Measurements from ENCODE around the gene KDM1B.

KDM1B gene

GRCh38 chr6:18264923-18265377, 109.7 kb downstream of the KDM1B start:
- H3K27ac Mint-ChIP-seq: peak overlapping the region; percentile 60
- TF ChIP-seq CTCF (IDR thresholded peaks at IDR 0.05): no peak
- H3K27me3 Mint-ChIP-seq (ENCODE audit: low read depth, poor library complexity): no peaks in the 10 kb centered on the region
- no peak for DNase-seq
- peaks cover 24% of the 10 kb centered on the region for H3K36me3 Mint-ChIP-seq (ENCODE audit: low read depth)
- no peaks in the 10 kb centered on the region for H3K9me3 Mint-ChIP-seq
- peak overlapping the region; percentile 88 for H3K4me3 Mint-ChIP-seq
- H3K4me1 Mint-ChIP-seq: peaks cover 51% of the 10 kb centered on the region

- Mint-ChIP-seq H3K36me3 (ENCODE audit: low read depth) (peaks cover 14% of the 10 kb centered on the region), H3K4me3 (peak overlapping the region; percentile 88), H3K27me3 (ENCODE audit: low read depth, poor library complexity) (no peaks in the 10 kb centered on the region), H3K9me3 (no peaks in the 10 kb centered on the region), H3K4me1 (peaks cover 41% of the 10 kb centered on the region), H3K27ac (no peak overlapping the region)
- no peak for TF ChIP-seq CTCF (IDR thresholded peaks at IDR 0.05)
- DNase-seq: no peak
Observed at GRCh38 chr6:18265787-18266522, 110.7 kb downstream of the KDM1B start.

- DNase-seq: no peak
- no peaks in the 10 kb centered on the region for H3K27me3 Mint-ChIP-seq (ENCODE audit: low read depth, poor library complexity)
- no peak overlapping the region for H3K27ac Mint-ChIP-seq
- peaks cover 35% of the 10 kb centered on the region for H3K4me1 Mint-ChIP-seq
- H3K9me3 Mint-ChIP-seq: no peaks in the 10 kb centered on the region
- H3K4me3 Mint-ChIP-seq: no peak overlapping the region
- peaks cover 11% of the 10 kb centered on the region for H3K36me3 Mint-ChIP-seq (ENCODE audit: low read depth)
- no peak for TF ChIP-seq CTCF (IDR thresholded peaks at IDR 0.05)
Observed at GRCh38 chr6:18266523-18266912, 111.3 kb downstream of the KDM1B start.

GRCh38 chr6:18268066-18268465, 112.8 kb downstream of the KDM1B start:
- Mint-ChIP-seq H3K27me3 (ENCODE audit: low read depth, poor library complexity) (peaks cover 3% of the 10 kb centered on the region), H3K4me3 (no peak overlapping the region), H3K9me3 (no peaks in the 10 kb centered on the region), H3K4me1 (peaks cover 20% of the 10 kb centered on the region), H3K27ac (no peak overlapping the region), H3K36me3 (ENCODE audit: low read depth) (no peaks in the 10 kb centered on the region)
- DNase-seq: no peak
- no peak for TF ChIP-seq CTCF (IDR thresholded peaks at IDR 0.05)

GRCh38 chr6:18269253-18269652, 114.0 kb downstream of the KDM1B start:
- peaks cover 11% of the 10 kb centered on the region for H3K4me1 Mint-ChIP-seq
- no peaks in the 10 kb centered on the region for H3K36me3 Mint-ChIP-seq (ENCODE audit: low read depth)
- TF ChIP-seq CTCF (IDR thresholded peaks at IDR 0.05): no peak
- no peak overlapping the region for H3K27ac Mint-ChIP-seq
- peaks cover 14% of the 10 kb centered on the region for H3K27me3 Mint-ChIP-seq (ENCODE audit: low read depth, poor library complexity)
- no peak for DNase-seq
- no peak overlapping the region for H3K4me3 Mint-ChIP-seq
- no peaks in the 10 kb centered on the region for H3K9me3 Mint-ChIP-seq

GRCh38 chr6:18269717-18270116, 114.5 kb downstream of the KDM1B start:
- peaks cover 10% of the 10 kb centered on the region for H3K4me1 Mint-ChIP-seq
- peaks cover 18% of the 10 kb centered on the region for H3K27me3 Mint-ChIP-seq (ENCODE audit: low read depth, poor library complexity)
- TF ChIP-seq CTCF (IDR thresholded peaks at IDR 0.05): no peak
- H3K4me3 Mint-ChIP-seq: no peak overlapping the region
- DNase-seq: no peak
- no peak overlapping the region for H3K27ac Mint-ChIP-seq
- no peaks in the 10 kb centered on the region for H3K36me3 Mint-ChIP-seq (ENCODE audit: low read depth)
- H3K9me3 Mint-ChIP-seq: no peaks in the 10 kb centered on the region

Data from nephron progenitor cell (in vitro differentiated cells).